Hypothalamus (tissue), 51 donors: Measurements from ENCODE around the gene RGS7.

Experiments
- DNase-seq, 51 donors: peaks; one replicate each; lab custom pipeline; 2025; lab: John Stamatoyannopoulos, UW

RGS7 gene

DNA sequence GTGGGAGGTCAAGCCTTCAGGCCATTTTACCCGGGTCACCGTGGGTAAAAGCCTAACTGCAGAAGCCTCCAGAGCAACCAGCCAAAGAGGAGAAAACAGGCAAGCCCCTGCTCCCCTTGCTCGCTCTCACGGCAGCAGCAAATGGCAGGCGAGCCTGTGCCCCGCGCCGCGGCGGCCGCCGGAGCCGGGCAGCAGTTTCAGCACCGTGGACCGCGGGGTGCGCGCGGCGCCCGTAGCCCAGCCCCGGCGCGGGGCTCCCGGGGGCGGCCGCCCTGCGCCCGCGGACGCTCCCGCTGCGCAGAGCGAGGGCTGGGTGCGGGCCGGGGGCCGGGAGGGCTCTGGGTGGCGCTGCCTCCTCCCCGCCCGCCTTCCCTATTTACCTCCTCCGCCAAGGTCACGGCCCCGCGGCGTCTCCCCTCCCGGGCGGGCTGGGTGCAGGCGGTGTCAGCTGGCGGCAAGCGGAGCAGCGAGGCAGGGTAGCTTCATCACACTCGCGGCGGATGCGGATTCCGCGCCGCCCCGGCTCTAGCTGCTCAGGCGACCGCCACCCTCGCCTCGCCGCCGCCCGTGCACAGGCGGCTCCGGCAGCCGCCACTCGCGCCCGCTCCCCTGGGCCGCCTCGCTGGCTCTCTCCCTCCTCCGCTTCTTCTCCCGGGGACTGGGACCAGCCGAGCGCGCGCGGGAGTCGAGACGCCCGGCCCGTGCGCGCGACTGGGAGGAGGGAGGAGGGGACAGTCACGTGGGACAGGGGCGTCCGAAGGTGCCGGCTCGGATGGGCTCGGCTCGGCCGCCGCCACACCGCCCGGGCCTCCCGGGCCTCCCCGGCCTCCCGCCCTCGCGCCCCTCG, at the start of gene RGS7:
Gene RGS7, minus strand, starts transcription at position 687 of the 847 bp plus-strand sequence.
- DNase-seq = peak in 49 of 51 donors; percentile 8 to 86 (median 55)

DNA sequence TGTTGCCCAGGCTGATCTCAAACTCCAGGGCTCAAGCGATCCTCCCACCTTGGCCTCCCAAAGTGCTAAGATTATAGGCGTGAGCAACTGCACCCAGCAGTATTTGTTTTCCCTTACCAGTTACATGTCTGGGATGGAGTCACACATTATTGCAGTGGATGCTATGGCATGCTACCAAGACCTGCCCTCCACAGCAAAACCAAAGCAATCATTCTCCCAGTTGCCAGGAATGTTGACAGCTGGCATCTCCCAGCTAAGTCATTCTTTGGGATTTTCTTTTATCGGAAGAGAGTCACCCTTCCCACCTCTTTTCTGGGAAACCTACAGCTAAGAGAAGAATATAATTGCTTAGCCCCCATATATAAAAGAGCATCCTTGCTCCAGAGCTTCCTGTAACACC, 49.4 kb upstream of the RGS7 start:
- no peak for DNase-seq

DNA sequence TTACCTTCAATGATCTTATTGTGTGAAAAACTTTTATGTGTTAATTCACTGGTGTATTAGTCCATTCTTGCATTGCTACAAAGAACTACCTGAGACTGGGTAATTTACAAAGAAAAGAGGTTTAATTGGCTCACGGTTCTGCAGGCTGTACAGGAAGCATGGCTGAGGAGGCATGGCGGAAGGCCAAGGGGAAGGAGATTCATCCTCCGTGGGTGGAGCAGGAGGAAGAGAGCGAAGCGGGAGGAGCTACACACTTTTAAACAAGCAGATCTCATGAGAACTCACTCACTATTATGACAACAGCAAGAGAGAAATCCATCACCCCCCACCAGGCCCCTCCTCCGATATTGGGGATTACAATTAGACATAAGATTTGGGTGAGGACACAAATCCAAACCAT, 44.2 kb upstream of the RGS7 start:
- no peak for DNase-seq

DNA sequence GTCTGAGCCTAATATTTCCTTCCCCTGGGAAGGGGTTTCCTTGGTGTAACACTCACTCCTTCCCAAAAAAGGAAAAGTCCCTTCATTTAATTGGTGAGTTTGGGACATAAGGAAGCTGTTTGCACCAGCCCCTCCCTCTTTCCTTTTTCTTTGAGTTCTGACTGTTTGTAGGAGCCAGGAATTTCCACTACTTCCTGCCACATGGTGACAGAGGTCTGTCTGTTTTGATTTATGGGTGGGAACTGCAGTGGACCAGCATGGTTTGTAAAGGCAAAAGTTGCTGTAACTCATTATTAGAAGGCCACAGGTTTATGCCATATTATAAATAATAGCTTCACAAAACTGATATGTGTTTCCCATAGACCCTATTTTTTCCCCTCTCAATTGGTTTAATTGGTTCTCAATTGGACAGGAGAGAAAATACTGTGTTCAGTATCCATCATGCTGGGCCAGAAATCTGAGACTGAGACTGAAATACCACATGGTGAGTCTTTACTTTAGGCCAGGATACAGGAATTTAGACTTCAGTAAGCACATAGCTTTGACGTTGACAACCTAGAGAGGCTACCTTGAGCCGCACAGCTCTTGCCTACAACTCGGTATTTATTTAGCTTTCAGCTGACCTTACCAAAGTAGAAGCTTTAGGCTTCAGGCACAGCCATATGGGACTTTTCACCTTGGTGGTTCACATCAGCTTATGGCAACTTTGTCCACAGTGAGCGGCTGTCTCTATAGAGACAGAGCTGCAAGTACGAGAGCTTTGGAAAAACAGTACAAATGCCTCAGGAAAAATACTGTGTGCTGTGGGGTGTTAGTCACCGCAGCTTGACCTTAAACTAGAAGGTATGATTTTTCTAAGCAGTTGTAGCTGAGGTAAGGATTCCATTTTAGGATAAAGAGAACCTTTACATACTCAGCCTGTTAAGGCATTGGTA, 40.0 kb upstream of the RGS7 start:
- no peak for DNase-seq

- no peak for DNase-seq
These were observed 35.1 kb upstream of the RGS7 start for GRCh38 chr1:241391926-241392710.

DNA sequence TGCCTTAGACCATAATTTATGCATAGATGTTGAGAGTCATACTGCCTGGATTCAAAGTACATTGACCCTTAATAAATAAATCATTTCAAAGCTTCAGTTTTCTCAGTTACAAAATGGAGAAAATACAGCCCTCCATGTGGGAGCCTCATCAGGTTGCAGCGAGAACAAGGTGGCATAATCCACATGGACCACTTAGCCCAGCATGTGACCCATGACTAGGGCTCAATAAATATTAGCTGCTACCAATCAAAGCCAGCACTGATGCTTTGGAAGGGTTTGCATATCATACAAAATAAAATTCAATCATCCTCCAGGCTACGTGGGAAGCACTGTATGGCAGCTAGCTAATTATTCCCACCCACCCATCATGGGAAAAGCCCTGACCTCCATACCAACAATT, 33.5 kb upstream of the RGS7 start:
- DNase-seq = no peak

DNA sequence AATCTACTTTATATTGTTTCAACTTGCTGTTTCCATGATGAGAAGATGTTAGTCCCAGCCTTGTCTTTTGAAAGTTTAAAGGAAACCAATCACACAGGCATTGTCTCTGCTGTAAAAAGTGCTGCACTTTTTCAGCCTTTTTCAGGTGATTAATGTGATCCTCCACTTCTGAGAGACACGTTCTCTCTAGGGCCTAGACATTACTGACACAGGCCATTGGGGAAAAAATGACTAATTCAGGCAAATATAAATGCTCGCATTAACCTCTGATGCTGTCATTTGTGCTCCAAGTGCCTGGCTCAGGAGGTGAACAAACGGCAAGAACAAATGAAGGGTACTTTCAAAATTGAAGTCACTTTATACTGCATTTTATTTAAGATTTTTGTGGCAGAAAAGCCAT, 32.4 kb upstream of the RGS7 start:
- DNase-seq = no peak

DNA sequence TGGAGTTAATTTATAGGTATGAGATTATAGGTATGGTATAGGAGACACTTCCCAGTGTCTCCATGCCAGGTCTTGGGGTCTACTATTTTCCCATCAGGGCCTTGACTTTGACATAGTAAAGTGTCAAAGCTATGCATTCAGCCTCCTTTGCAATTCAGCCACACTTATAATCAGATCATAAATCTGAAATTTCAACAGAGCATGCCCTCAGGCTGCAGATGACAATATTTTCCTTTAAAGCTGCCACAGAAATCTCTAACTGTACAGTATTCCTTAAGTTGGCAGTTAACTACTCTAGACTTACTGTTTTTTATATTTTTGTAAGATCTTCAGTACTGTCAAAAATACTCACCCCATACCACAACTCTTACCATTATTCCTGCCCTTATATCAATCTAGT, 30.2 kb upstream of the RGS7 start:
- no peak for DNase-seq

- no peak for DNase-seq
These were observed 19.7 kb upstream of the RGS7 start for GRCh38 chr1:241376701-241377100.

DNA sequence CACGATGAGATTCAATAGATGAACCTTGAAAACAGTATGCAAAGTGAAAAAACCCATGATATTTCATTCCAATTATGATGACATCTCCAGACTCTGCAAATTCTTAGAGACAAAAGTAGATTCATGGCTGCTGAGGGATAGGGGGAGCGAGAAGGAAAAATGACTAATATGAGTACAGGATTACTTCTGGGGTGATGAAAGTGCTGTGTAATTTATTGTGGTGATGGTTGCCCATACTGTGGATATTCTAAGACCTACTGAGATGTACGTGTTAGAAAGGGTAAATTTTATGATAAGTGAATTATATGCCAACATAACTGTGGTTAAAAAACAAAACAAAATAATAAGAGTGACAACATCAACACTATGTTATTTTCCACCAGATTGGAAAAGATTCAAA, 18.9 kb upstream of the RGS7 start:
- DNase-seq = no peak

DNA sequence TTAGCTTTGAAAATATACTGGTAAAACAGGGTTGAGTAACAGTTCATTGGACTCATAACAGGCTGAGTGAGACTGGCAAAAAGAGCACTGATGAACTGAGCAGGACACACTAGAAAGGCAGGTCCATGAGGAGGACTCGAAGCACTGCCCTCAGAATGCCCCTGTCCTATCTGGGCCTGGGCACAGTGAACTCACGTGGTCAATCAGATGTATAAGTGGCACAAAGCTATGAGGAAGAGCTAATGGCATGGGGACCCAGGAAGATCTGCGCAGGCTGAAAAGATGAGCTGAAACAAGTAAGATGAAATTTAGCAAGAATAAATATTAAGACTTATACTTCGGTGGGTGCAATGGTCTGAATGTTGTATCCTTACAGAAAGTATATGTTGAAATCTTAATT, 9.2 kb upstream of the RGS7 start:
- DNase-seq = no peak

GRCh38 chr1:241362350-241362749, 5.3 kb upstream of the RGS7 start:
- DNase-seq = no peak

DNA sequence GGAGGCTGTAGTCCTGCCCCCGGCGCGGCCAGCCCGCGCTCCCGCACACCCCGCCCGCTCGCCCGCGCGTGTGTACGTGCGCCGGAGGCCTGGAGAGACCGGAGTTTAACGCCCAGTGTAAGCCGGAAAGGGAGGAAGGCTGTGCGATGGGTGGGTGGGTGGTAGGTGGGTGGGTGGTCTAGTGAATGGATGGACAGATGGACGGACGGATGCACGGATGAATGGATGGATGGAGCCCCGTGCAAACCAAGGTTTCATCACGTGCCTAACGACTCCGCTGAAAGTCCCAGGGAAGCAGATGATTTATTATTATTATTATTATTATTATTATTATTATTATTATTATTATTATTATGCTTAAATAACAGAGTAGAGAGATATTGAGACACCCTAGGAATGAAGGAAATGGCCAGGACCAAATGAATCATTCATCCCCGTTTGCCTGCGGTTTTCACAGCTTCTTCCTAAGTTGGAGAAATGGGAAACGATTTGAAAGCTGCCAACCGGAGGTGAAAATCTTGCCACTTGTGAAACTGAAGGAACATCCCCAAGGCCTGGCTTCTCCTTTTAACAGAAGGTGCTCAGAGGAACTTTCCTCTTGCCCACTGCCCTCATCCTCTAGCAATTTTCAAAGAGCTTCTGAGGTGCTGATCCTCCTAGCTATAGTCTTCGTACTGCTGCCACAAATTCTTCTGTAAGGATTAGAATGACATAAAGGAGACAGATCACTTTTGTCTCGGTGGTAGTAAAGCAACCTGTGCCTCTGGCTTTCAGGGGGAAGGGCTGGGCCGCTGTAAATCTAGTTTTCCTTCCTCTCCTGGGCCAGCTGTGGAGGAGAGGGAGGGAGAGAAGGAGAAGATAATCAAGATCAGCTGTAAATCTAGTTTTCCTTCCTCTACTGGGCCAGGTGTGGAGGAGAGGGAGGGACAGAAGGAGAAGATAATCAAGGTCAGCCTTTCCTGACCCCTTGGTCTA, 648 bp upstream of the RGS7 start:
- peak in 1 of 51 donors; percentile 2 for DNase-seq

DNA sequence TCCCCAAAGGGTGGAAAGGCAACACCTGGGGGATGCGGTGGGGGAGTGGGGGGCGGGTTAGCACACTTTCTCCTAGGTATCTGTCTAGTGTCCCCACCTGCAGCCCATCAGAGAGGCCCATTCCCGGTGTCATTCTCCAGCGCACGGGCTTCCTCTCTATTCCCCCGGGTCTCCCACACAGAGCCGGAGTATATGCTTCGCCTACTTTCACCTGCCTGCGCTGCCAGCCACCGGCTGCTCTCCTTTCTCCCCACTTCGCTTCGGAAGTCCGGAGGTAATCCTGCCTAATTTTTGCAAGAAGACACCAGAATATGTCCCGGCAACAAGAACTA, 852 bp downstream of the RGS7 start:
- DNase-seq = peak in 10 of 51 donors; percentile 11 to 53 (median 30)

DNA sequence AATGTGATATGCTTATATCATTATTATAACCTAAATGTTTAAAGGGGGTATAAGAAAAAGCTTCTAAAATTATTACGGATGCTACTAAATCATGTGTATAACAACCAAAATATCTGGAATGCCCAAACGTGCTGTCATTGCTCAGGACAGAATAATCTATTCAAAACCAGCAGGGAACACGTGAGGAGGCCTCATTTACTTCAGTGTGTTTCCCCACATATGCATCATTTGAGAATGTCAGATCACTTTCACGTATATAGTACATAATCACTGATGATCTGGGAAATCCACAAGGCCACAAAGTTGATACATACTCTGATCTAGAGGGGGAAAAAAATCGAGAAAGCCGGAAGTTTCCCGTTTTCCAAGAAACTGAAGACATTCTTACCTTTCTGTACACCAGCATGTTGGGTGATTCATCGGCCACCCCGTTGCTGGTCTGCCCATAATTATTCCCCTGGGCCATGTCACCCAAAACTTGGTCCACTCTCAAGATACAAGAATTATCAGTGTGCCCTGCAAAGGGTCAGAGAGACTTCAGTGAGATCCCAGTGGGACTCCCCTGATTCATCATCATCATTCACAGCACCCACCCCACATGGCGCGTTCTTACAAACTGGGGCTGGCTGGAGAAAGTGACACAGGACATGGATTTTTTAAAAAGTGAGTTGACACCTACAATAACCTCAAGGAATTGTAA, 1.5 kb downstream of the RGS7 start:
- DNase-seq = peak in 1 of 51 donors; percentile 12

GRCh38 chr1:241352401-241352800, 4.6 kb downstream of the RGS7 start:
- no peak for DNase-seq

DNA sequence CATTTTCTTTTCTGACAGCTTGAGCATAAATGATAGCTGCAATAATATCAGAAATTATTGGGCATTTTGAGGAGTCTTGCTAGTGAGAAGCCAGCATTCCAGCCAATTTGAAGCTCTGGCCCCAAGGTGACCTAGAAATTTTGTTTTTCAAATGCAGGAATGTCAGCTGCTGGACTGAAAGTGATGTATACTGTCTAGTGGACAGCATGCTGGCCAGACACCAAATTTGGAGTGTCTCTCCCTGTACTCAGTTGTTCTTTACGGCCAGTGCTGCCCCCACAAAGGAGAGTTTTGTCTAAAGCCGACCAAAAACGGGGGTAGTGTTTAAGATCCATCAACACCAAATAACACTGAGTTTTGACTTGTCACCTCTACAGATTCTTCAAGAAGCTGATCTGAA, 5.2 kb downstream of the RGS7 start:
- peak in 1 of 51 donors; percentile 1 for DNase-seq

DNA sequence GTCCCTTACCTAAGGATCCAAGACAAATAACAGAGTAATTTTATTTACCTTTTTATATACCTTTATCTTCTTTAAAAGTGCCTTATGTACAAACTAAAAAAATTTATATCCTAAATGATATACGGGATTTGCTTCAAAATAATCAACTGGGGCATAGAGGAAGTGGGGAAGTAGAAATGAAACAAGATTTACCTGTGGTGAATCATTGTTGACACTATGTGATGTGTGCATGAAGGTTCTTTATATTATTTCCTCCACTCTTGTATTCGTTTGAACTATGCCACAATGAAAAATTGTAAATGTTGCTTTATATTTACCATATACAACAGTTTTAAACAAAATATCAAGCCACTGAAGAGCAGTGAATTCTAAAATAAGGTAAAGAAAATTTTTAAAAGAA, 13.0 kb downstream of the RGS7 start:
- no peak for DNase-seq

DNA sequence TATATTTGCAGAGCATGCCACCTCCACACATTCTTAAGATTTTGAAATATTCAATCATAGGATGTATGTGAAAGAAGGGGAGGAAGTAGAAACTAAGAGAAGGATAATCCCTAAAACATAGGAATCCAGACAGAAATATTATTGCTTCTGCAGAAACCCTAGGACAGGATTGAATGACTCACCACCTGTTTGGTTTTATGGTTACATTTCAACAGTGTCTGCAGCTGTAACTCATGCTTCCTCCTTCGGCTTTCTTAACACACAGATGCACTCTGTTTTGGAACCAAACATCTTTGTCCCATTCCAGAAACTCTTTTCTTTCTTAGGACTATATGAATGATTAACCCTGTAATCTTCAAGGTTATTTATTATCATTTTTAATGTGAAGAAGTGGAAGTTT, 20.7 kb downstream of the RGS7 start:
- no peak for DNase-seq
